HG02973 (cell line): ENCODE results near the gene TAP1.

Source experiments
- ATAC-seq: cut with Tn5 transposase; IDR thresholded peaks from one replicate; pipeline ENCODE4 v1.9.1; 2021; ENCODE audit warnings: moderate library complexity; ENCODE audit not compliant: unreplicated experiment

TAP1 gene

GRCh38 chr6:32842021-32842650 is 11.4 kb downstream of the TAP1 start:
- no peak for ATAC-seq

GRCh38 chr6:32840604-32841246 is 12.8 kb downstream of the TAP1 start:
- no peak for ATAC-seq

- no peak for ATAC-seq
Measured at GRCh38 chr6:32839356-32839755, 14.1 kb downstream of the TAP1 start.

- peak; percentile 65 for ATAC-seq
Measured at GRCh38 chr6:32838114-32838958, 15.2 kb downstream of the TAP1 start, which contains the start of gene TAP2. Gene TAP2, minus strand, starts transcription at chr6:32838739. Its CDS starts 506 bp downstream, at chr6:32838233.

GRCh38 chr6:32837651-32838113 is 15.8 kb downstream of the TAP1 start:
- ATAC-seq = no peak

- ATAC-seq = no peak
Measured at GRCh38 chr6:32836873-32837272, 16.6 kb downstream of the TAP1 start.

GRCh38 chr6:32835167-32835893 is 18.2 kb downstream of the TAP1 start:
- ATAC-seq = no peak

GRCh38 chr6:32833664-32834063 is 19.8 kb downstream of the TAP1 start:
- ATAC-seq = no peak

- ATAC-seq = no peak
Measured at GRCh38 chr6:32832535-32832934, 21.0 kb downstream of the TAP1 start.

GRCh38 chr6:32830936-32831335 is 22.6 kb downstream of the TAP1 start:
- ATAC-seq = no peak

- no peak for ATAC-seq
Measured at GRCh38 chr6:32830017-32830416, 23.5 kb downstream of the TAP1 start.

- no peak for ATAC-seq
Measured at GRCh38 chr6:32829495-32829894, 24.0 kb downstream of the TAP1 start.

- no peak for ATAC-seq
Measured at GRCh38 chr6:32827025-32827424, 26.5 kb downstream of the TAP1 start.

GRCh38 chr6:32825966-32826365 is 27.5 kb downstream of the TAP1 start:
- no peak for ATAC-seq

GRCh38 chr6:32819729-32820128 is 33.8 kb downstream of the TAP1 start:
- no peak for ATAC-seq

GRCh38 chr6:32818867-32819266 is 34.6 kb downstream of the TAP1 start:
- ATAC-seq = no peak

GRCh38 chr6:32816746-32817204 is 36.7 kb downstream of the TAP1 start, which contains the start of gene HLA-DOB:
Gene HLA-DOB, minus strand, starts transcription at chr6:32817002. Its CDS starts 51 bp downstream, at chr6:32816951.
- no peak for ATAC-seq

- ATAC-seq = peak; percentile 50
Measured at GRCh38 chr6:32815996-32816395, 37.5 kb downstream of the TAP1 start.

- no peak for ATAC-seq
Measured at GRCh38 chr6:32815115-32815514, 38.4 kb downstream of the TAP1 start.

- ATAC-seq = no peak
Measured at GRCh38 chr6:32814145-32814544, 39.4 kb downstream of the TAP1 start.

- ATAC-seq = no peak
Measured at GRCh38 chr6:32809171-32809570, 44.3 kb downstream of the TAP1 start.
